ENCODE data around the gene SULT4A1.

SULT4A1 gene

GRCh38 chr22:43859621-43860020, 2.7 kb downstream of the SULT4A1 start:
- no peak for DNase-seq

GRCh38 chr22:43859176-43859575, 3.1 kb downstream of the SULT4A1 start:
- no peak for DNase-seq

GRCh38 chr22:43858156-43858895, 4.0 kb downstream of the SULT4A1 start:
- no peak for DNase-seq

GRCh38 chr22:43857367-43857766, 4.9 kb downstream of the SULT4A1 start:
- no peak for DNase-seq

GRCh38 chr22:43855431-43855830, 6.9 kb downstream of the SULT4A1 start:
- DNase-seq, result no peak

GRCh38 chr22:43854786-43855271, 7.5 kb downstream of the SULT4A1 start:
- DNase-seq, result no peak

- no peak for DNase-seq
Observed at GRCh38 chr22:43854121-43854785, 8.1 kb downstream of the SULT4A1 start.

GRCh38 chr22:43853328-43853931, 8.9 kb downstream of the SULT4A1 start:
- DNase-seq, result no peak

- no peak for DNase-seq
Observed at GRCh38 chr22:43852573-43853327, 9.6 kb downstream of the SULT4A1 start.

- no peak for DNase-seq
Observed at GRCh38 chr22:43851979-43852307, 10.4 kb downstream of the SULT4A1 start.

GRCh38 chr22:43851058-43851978, 11.0 kb downstream of the SULT4A1 start:
- DNase-seq, result no peak

GRCh38 chr22:43850529-43850928, 11.8 kb downstream of the SULT4A1 start:
- no peak for DNase-seq

- no peak for DNase-seq
Observed at GRCh38 chr22:43849731-43850130, 12.6 kb downstream of the SULT4A1 start.

- no peak for DNase-seq
Observed at GRCh38 chr22:43848366-43849171, 13.7 kb downstream of the SULT4A1 start.

- DNase-seq, result no peak
Observed at GRCh38 chr22:43847376-43848289, 14.7 kb downstream of the SULT4A1 start.

GRCh38 chr22:43846966-43847365, 15.3 kb downstream of the SULT4A1 start:
- DNase-seq, result no peak

- DNase-seq, result no peak
Observed at GRCh38 chr22:43845981-43846380, 16.3 kb downstream of the SULT4A1 start.

- DNase-seq, result no peak
Observed at GRCh38 chr22:43844560-43845545, 17.5 kb downstream of the SULT4A1 start.

Measured in femur (tissue), 1 donor.